Smooth muscle cell (in vitro differentiated cells): ENCODE results near the gene PRKACG. TPM values are rescaled to one million over a fixed set of nuclear protein-coding genes. Genes with fewer than 3 reads are reported as not detected.

Experiments used
- DNase-seq: peaks from one replicate; lab custom pipeline; 2025; ENCODE audit not compliant: unreplicated experiment; lab: John Stamatoyannopoulos, UW
- H2AFZ ChIP-seq: fragments of 200-600 bp; sonication (generic); 2 replicates; pipeline ENCODE4 v1.6.0; 2016; ENCODE audit warnings: antibody characterized with exemption, low read depth, mild to moderate bottlenecking
- H3F3A ChIP-seq: fragments of 200-600 bp; sonication (generic); 2 replicates; pipeline ENCODE4 v1.6.0; 2017; ENCODE audit warnings: antibody characterized with exemption, low read depth
- H3K27ac ChIP-seq: fragments of 200-600 bp; sonication (generic); 2 replicates; pipeline ENCODE4 v1.5.1; 2016; ENCODE audit warnings: low read depth, mild to moderate bottlenecking
- H3K27me3 ChIP-seq: fragments of 200-600 bp; sonication (generic); 2 replicates; pipeline ENCODE4 v1.6.1; 2016; ENCODE audit warnings: low read depth, mild to moderate bottlenecking
- H3K36me3 ChIP-seq: fragments of 200-600 bp; sonication (generic); 2 replicates; pipeline ENCODE4 v1.5.1; 2016; ENCODE audit warnings: low read depth
- H3K4me1 ChIP-seq: fragments of 200-600 bp; sonication (generic); 2 replicates; pipeline ENCODE4 v1.5.1; 2016; ENCODE audit warnings: low read depth
- H3K4me2 ChIP-seq: fragments of 200-600 bp; sonication (generic); 2 replicates; pipeline ENCODE4 v1.6.0; 2016; ENCODE audit warnings: mild to moderate bottlenecking
- H3K4me3 ChIP-seq: fragments of 200-600 bp; sonication (generic); 2 replicates; pipeline ENCODE4 v1.5.1; 2016; ENCODE audit warnings: mild to moderate bottlenecking
- H3K79me2 ChIP-seq: fragments of 200-600 bp; sonication (generic); 2 replicates; pipeline ENCODE4 v1.6.0; 2016; ENCODE audit warnings: low read depth, mild to moderate bottlenecking
- H3K9ac ChIP-seq: fragments of 200-600 bp; sonication (generic); 2 replicates; pipeline ENCODE4 v1.6.0; 2016; ENCODE audit warnings: low read depth
- H3K9me3 ChIP-seq: fragments of 200-600 bp; sonication (generic); replicated peaks from 2 replicates; pipeline ENCODE4 v1.5.1; 2016; ENCODE audit warnings: low read depth
- H4K20me1 ChIP-seq: fragments of 200-600 bp; sonication (generic); 2 replicates; pipeline ENCODE4 v1.6.0; 2016; ENCODE audit warnings: low read depth
- WGBS: methylation state at CpG from one replicate; pipeline ENCODE4 v1.1.7; 2016; ENCODE audit warnings: low lambda C conversion rate; 5-methylcytosine and 5-hydroxymethylcytosine counted together
- polyA plus RNA-seq: library from polyadenylated mRNA; unstranded; fragments of >200 nt; fragmentation: Nextera tagmentation; extraction: Ambion mirVana; gene quantifications from 2 replicates; pipeline ENCODE4 v1.2.1, GENCODE V29; 2016
- total RNA-seq: library from RNA; depleted of rRNA; stranded (reverse); fragments of >200 nt; gene quantifications from 2 replicates; pipeline ENCODE4 v1.2.3, GENCODE V29; 2014
- TF ChIP-seq, protein P1 (sequence below): fragments of 200-600 bp; sonication (generic); IDR thresholded peaks from 2 replicates; pipeline ENCODE4 v1.5.1; 2017; ENCODE audit warnings: borderline replicate concordance, mild to moderate bottlenecking, antibody characterized with exemption; ENCODE audit not compliant: insufficient read depth, poor library complexity, severe bottlenecking

The PRKACG gene
- total and polyA plus RNA-seq, 2 experiments from 2014 or later: not detected

DNA sequence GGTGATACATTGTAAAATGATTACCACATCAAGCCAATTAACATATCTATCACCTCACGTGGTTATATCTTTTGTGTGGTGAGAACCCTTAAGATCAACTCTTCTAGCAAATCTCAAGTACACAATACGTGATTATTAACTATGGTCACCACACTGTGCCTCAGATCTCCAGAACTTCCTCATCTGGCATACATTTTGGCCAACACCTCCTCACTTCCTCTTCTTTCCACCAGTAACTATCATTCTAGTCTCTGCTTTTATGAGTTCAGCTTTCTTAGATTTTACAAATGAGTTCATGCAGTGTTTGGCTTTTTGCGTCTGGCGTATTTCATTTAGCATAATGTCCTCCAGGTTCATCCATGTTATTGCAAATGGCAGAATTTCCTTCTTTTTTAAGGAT is 35.8 kb downstream of the PRKACG start:
- WGBS: 94% methylated on average over 4 of the region's 4 CpGs
- no peak overlapping the region for H3K4me2 ChIP-seq
- no peaks in the 10 kb centered on the region for H3F3A ChIP-seq
- H3K4me1 ChIP-seq: no peaks in the 10 kb centered on the region
- H3K27me3 ChIP-seq: no peaks in the 10 kb centered on the region
- H3K36me3 ChIP-seq: no peaks in the 10 kb centered on the region
- no peaks in the 10 kb centered on the region for H4K20me1 ChIP-seq
- DNase-seq: no peak
- no peaks in the 10 kb centered on the region for H3K79me2 ChIP-seq
- no peak overlapping the region for H3K27ac ChIP-seq
- H3K9me3 ChIP-seq: no peaks in the 10 kb centered on the region
- no peak overlapping the region for H2AFZ ChIP-seq
- H3K4me3 ChIP-seq: no peak overlapping the region
- TF ChIP-seq, protein P1, sequence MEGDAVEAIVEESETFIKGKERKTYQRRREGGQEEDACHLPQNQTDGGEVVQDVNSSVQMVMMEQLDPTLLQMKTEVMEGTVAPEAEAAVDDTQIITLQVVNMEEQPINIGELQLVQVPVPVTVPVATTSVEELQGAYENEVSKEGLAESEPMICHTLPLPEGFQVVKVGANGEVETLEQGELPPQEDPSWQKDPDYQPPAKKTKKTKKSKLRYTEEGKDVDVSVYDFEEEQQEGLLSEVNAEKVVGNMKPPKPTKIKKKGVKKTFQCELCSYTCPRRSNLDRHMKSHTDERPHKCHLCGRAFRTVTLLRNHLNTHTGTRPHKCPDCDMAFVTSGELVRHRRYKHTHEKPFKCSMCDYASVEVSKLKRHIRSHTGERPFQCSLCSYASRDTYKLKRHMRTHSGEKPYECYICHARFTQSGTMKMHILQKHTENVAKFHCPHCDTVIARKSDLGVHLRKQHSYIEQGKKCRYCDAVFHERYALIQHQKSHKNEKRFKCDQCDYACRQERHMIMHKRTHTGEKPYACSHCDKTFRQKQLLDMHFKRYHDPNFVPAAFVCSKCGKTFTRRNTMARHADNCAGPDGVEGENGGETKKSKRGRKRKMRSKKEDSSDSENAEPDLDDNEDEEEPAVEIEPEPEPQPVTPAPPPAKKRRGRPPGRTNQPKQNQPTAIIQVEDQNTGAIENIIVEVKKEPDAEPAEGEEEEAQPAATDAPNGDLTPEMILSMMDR: no peak
- no peak overlapping the region for H3K9ac ChIP-seq

DNA sequence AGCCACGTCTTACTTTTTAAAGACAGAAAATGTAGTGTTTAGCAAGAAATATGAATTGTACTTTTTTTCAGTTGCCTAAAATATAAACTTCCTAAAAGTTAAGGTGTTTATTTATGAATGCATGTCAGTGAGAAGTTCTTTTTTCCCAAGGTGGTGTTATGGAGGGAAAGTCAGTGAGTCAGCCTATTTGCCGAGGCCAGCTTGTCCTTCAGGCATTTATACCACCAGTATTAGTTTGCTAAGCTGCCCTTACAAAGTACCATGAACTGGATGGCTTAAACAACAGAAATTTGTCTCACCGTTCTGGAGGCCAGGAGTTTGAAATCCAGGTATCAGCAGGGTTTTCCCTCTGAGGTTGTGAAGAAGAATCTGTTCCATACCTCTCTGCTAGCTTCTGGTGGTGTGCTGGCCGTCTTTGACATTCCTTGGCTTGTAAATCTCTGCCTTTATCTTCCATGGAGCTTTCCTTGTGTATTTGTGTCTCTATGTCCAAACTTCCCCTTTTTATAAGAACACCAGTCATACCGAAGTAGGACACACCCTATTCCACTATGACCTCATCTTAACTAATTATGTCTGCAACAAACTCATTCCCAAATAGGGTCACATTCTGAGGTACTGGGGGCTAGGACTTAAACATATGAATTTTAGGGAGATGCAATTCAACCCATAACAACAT is 38.4 kb downstream of the PRKACG start:
- H3K4me2 ChIP-seq: no peak overlapping the region
- TF ChIP-seq, protein P1: no peak

DNA sequence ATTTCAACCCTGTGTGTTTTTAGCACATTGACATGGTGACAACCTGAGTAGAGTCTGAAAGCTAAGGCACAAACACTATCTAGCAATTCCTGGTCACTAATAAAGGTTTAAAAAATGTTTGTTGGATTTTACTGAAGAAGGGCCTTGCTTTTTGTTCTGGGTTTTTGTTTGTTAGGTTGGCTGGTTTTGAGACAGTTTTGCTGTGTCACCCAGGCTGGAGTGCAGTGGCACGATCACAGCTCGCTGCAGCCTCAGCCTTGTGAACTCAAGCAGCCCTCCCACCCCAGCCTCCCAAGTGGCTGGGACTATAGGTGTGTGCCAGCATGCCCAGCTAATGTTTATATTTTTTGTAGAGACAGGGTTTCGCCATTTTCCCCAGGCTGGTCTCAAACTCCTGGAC is 39.0 kb downstream of the PRKACG start:
- DNase-seq: no peak
- TF ChIP-seq, protein P1: no peak
- Histone ChIP-seq H3K79me2 (no peaks in the 10 kb centered on the region), H3K4me1 (no peaks in the 10 kb centered on the region), H3K4me3 (no peak overlapping the region), H3K27ac (no peak overlapping the region), H2AFZ (no peak overlapping the region), H3K27me3 (no peaks in the 10 kb centered on the region), H4K20me1 (no peaks in the 10 kb centered on the region), H3K9ac (no peak overlapping the region), H3F3A (no peaks in the 10 kb centered on the region), H3K4me2 (no peak overlapping the region), H3K36me3 (no peaks in the 10 kb centered on the region), H3K9me3 (no peaks in the 10 kb centered on the region)
- 94% methylated on average over 3 of the region's 3 CpGs for WGBS

More for the DNA sequence above, 38.4 kb downstream of the PRKACG start:
- Histone ChIP-seq H3K4me1 (no peaks in the 10 kb centered on the region), H3K36me3 (no peaks in the 10 kb centered on the region), H3K9me3 (no peaks in the 10 kb centered on the region), H3K79me2 (no peaks in the 10 kb centered on the region), H3K9ac (no peak overlapping the region), H3K4me3 (no peak overlapping the region), H3K27ac (no peak overlapping the region), H3K27me3 (no peaks in the 10 kb centered on the region), H4K20me1 (no peaks in the 10 kb centered on the region), H2AFZ (no peak overlapping the region), H3F3A (no peaks in the 10 kb centered on the region)
- WGBS: 66% methylated on average over 5 of the region's 5 CpGs
- DNase-seq: no peak

DNA sequence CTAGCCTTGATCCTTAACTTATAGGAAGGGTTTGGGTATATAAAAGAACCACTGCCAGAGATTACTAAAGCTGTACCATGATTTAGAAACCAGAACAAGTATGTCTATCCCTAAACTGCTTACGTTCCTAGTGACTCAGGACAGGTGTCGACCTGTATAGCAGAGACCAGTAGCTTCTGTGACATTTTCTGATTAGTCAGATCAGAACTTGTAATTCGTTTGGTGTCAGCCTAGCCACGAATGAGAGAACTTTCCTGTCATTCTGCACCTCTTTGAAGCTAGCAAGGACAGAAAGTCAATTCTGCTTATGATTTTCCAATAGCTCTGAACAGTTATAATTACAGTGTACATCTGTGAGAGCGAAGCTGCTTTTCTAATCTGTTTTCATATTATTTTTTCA is 39.5 kb downstream of the PRKACG start:
- no peaks in the 10 kb centered on the region for H3K79me2 ChIP-seq
- no peaks in the 10 kb centered on the region for H3K4me1 ChIP-seq
- no peaks in the 10 kb centered on the region for H3K27me3 ChIP-seq
- H3K4me2 ChIP-seq: no peak overlapping the region
- no peak for DNase-seq
- H3K36me3 ChIP-seq: no peaks in the 10 kb centered on the region
- no peak overlapping the region for H3K27ac ChIP-seq
- no peak overlapping the region for H2AFZ ChIP-seq
- H3K4me3 ChIP-seq: no peak overlapping the region
- TF ChIP-seq, protein P1: no peak
- no peaks in the 10 kb centered on the region for H4K20me1 ChIP-seq
- no peak overlapping the region for H3K9ac ChIP-seq
- no peaks in the 10 kb centered on the region for H3K9me3 ChIP-seq
- H3F3A ChIP-seq: no peaks in the 10 kb centered on the region
- 88% methylated on average over 5 of the region's 5 CpGs for WGBS
